Loucy (cell line): Measurements from ENCODE around the gene JMJD4.

Experiments used
- CTCF ChIP-seq: fragments of 200-600 bp; sonication (generic); conservative IDR thresholded peaks from 2 replicates; pipeline ENCODE4 v1.5.1; 2014; ENCODE audit warnings: mild to moderate bottlenecking, antibody characterized with exemption, low read length
- EZH2phosphoT487 ChIP-seq: fragments of 200-600 bp; IDR thresholded peaks from 2 replicates; pipeline ENCODE4 v1.6.1; 2018; ENCODE audit warnings: antibody characterized with exemption, mild to moderate bottlenecking, moderate library complexity, borderline replicate concordance

GRCh38 chr1:227731696-227732585 lies 3.2 kb downstream of the JMJD4 start:
- TF ChIP-seq CTCF (no peak), EZH2phosphoT487 (no peak)
